HepG2 (cell line): ENCODE data around the gene ALDOA. TPM values are rescaled to one million over a fixed set of nuclear protein-coding genes. Genes with fewer than 3 reads are reported as not detected.

Source experiments
- ATAC-seq: fragments of 200-7000 bp; cut with Tn5 transposase; 3 replicates; pipeline ENCODE4 v1.9.1; 2020; ENCODE audit warnings: mild to moderate bottlenecking, moderate library complexity
- BruUV-seq: library from RNA; stranded (reverse); fragments of 400-500 nt; replicated peaks from 2 replicates; lab custom pipeline; 2021; lab: Mats Ljungman, UMichigan
- CTCF ChIA-PET: fragments of 300-600 bp; formaldehyde crosslinking; extraction: SDS; loops from one replicate; lab custom pipeline; 2021; ENCODE audit warnings: low total read pairs, inconsistent platforms, low intra/inter-chr PET ratio; lab: Yijun Ruan, JAX
- POLR2A ChIA-PET: fragments of 350-600 bp; sonication (Branson Sonifier 250); formaldehyde crosslinking; loops from one replicate; lab custom pipeline; 2020; ENCODE audit warnings: antibody characterized with exemption, inconsistent platforms; lab: Yijun Ruan, JAX
- DNase-seq: peaks from one replicate; pipeline ENCODE4 v3.0.0-alpha.2; 2015; ENCODE audit warnings: low spot score
- FAIRE-seq: peaks from 3 replicates; lab custom pipeline; 2011; peaks lifted over from hg19 to GRCh38; lab: Jason Lieb, UNC
- H2AFZ ChIP-seq: one replicate; pipeline ENCODE4 v1.6.1; 2011; ENCODE audit warnings: low read length, inconsistent platforms
- H3K27ac ChIP-seq: fragments of 300-600 bp; 3 replicates; pipeline ENCODE4 v1.8.0; 2011; ENCODE audit warnings: mixed run types, mild to moderate bottlenecking, mixed read lengths, low read length, inconsistent platforms; ENCODE audit not compliant: insufficient read depth; ENCODE audit errors: extremely low read length
- H3K27me3 ChIP-seq, 2 experiments: fragments of 200-600 bp in 1 of 2; 2 replicates in 1 of 2; 3 replicates in 1 of 2; pipeline versions ENCODE4 v1.6.0 to v1.8.0; 2011; ENCODE audit warnings: low read length in 2 of 2, mild to moderate bottlenecking in 2 of 2, moderate library complexity in 2 of 2, inconsistent platforms in 1 of 2; ENCODE audit not compliant: insufficient read depth in 2 of 2, control insufficient read depth in 1 of 2
- H3K36me3 ChIP-seq, 2 experiments: fragments of 200-600 bp in 1 of 2; replicated peaks in 1 of 2; 2 replicates in 1 of 2; 3 replicates in 1 of 2; pipeline versions ENCODE4 v1.5.1 to v1.8.0; 2011; ENCODE audit warnings: low read length in 2 of 2, inconsistent platforms in 1 of 2; ENCODE audit not compliant: insufficient read depth in 2 of 2, control insufficient read depth in 1 of 2
- H3K4me1 ChIP-seq: 2 replicates; pipeline ENCODE4 v1.5.1; 2012; ENCODE audit warnings: low read length, inconsistent platforms; ENCODE audit not compliant: insufficient read depth
- H3K4me2 ChIP-seq: 2 replicates; pipeline ENCODE4 v1.6.0; 2011; ENCODE audit warnings: low read depth, low read length, inconsistent platforms
- H3K4me3 ChIP-seq, 3 experiments: fragments of 200-600 bp in 1 of 3; sonication (generic), shearing (Covaris generic) in 1 of 3; replicated peaks in 1 of 3; 2 replicates each; pipeline ENCODE4 v1.5.1; 2011 to 2016; ENCODE audit warnings: low read length in 3 of 3, inconsistent platforms in 2 of 3, low read depth in 2 of 3, mild to moderate bottlenecking in 2 of 3, control low read depth in 1 of 3, mixed read lengths in 1 of 3; ENCODE audit not compliant: insufficient read depth in 1 of 3
- H3K79me2 ChIP-seq: one replicate; pipeline ENCODE4 v1.6.1; 2011; ENCODE audit warnings: low read length, inconsistent platforms; ENCODE audit not compliant: insufficient read depth
- H3K9ac ChIP-seq: 2 replicates; pipeline ENCODE4 v1.6.0; 2011; ENCODE audit warnings: mild to moderate bottlenecking, low read depth, low read length, inconsistent platforms; ENCODE audit not compliant: insufficient read depth
- H3K9me3 ChIP-seq: 2 replicates; pipeline ENCODE4 v1.5.1; 2012; ENCODE audit warnings: mild to moderate bottlenecking, low read length
- H4K20me1 ChIP-seq: 2 replicates; pipeline ENCODE4 v1.6.0; 2011; ENCODE audit warnings: inconsistent platforms, mild to moderate bottlenecking, low read length, moderate library complexity; ENCODE audit not compliant: insufficient read depth
- HDAC6 ChIP-seq: fragments of 200-600 bp; sonication (generic); IDR thresholded peaks from 2 replicates; pipeline ENCODE4 v1.7.0; 2017; ENCODE audit warnings: mild to moderate bottlenecking, antibody characterized with exemption, low read length, low read depth
- MEF2D ChIP-seq: sonication (generic); formaldehyde crosslinking; IDR thresholded peaks from 2 replicates; pipeline ENCODE4 v1.5.1; 2020; ENCODE audit warnings: mild to moderate bottlenecking, missing genetic modification reagents
- NFE2L1 ChIP-seq: sonication (generic); formaldehyde crosslinking; IDR thresholded peaks from 2 replicates; pipeline ENCODE4 v1.4.0; 2020; ENCODE audit warnings: missing genetic modification reagents, mild to moderate bottlenecking, borderline replicate concordance
- SIN3A ChIP-seq: IDR thresholded peaks from 2 replicates; pipeline ENCODE4 v1.6.1; 2011; ENCODE audit warnings: low read depth, mild to moderate bottlenecking, control low read depth, low read length, borderline replicate concordance
- SIX1 ChIP-seq: sonication (generic); formaldehyde crosslinking; IDR thresholded peaks from 2 replicates; pipeline ENCODE4 v1.4.0; 2020; ENCODE audit warnings: missing genetic modification reagents, borderline replicate concordance
- SMC3 ChIP-seq: IDR thresholded peaks from 2 replicates; pipeline ENCODE4 v1.6.1; 2011; ENCODE audit warnings: low read length, improper control_type of control experiment
- SNRNP70 ChIP-seq: fragments of 200-400 bp; formaldehyde crosslinking; IDR thresholded peaks from 2 replicates; pipeline ENCODE4 v1.6.1; 2017; ENCODE audit warnings: mild to moderate bottlenecking, low read depth, low read length, moderate library complexity
- TP53 ChIP-seq: sonication (generic); formaldehyde crosslinking; conservative IDR thresholded peaks from 2 replicates; pipeline ENCODE4 v1.4.0; 2020; ENCODE audit warnings: missing genetic modification reagents
- ZBED4 ChIP-seq: sonication (generic); formaldehyde crosslinking; IDR thresholded peaks from 2 replicates; pipeline ENCODE4 v1.4.0; 2020; ENCODE audit warnings: missing genetic modification reagents, borderline replicate concordance
- ZFP82 ChIP-seq: sonication (generic); formaldehyde crosslinking; IDR thresholded peaks from 2 replicates; pipeline ENCODE4 v1.5.1; 2020; ENCODE audit warnings: mild to moderate bottlenecking, missing genetic modification reagents, borderline replicate concordance
- ZNF597 ChIP-seq: sonication (generic); formaldehyde crosslinking; IDR thresholded peaks from 2 replicates; pipeline ENCODE4 v1.5.0; 2020; ENCODE audit warnings: missing genetic modification reagents
- ZNF7 ChIP-seq: IDR thresholded peaks from 2 replicates; pipeline ENCODE4 v1.6.1; 2016; ENCODE audit warnings: missing biosample characterization, missing genetic modification reagents
- ZNF776 ChIP-seq: sonication (generic); formaldehyde crosslinking; IDR thresholded peaks from 2 replicates; pipeline ENCODE4 v1.4.0; 2020; ENCODE audit warnings: mild to moderate bottlenecking, missing genetic modification reagents
- WGBS: methylation state at CpG from one replicate; pipeline ENCODE4 v1.1.6; 2017; ENCODE audit warnings: low lambda C conversion rate; 5-methylcytosine and 5-hydroxymethylcytosine counted together
- in situ Hi-C: cut with HindIII; loops from 2 replicates; pipeline ENCODE4 v1.10.0; 2017; ENCODE audit warnings: low pct_unique_long_range_greater_than_20kb; ENCODE audit not compliant: extremely low pct_ligation_motif_present
- intact Hi-C: fragments of 100-400 bp; cut with micrococcal nuclease; formaldehyde crosslinking; loops from one replicate; pipeline ENCODE4 v1.10.0; 2022; ENCODE audit not compliant: unreplicated experiment
- polyA plus RNA-seq, 8 experiments: library from polyadenylated mRNA; depleted of rRNA in 3 of 8; stranded (reverse) in 7 of 8; unstranded in 1 of 8; fragments of >200 nt; fragmentation: Illumina TruSeq in 4 of 8; extraction: Trizol in 4 of 8; gene quantifications; 2 replicates each; pipeline versions ENCODE4 v1.2.1 to v1.2.3, GENCODE V29; 2011 to 2016; ENCODE audit warnings: low read depth in 4 of 8, missing spikeins in 1 of 8, mixed read lengths in 1 of 8; ENCODE audit not compliant: insufficient read depth in 1 of 8
- total RNA-seq, 5 experiments: library from RNA; depleted of rRNA; stranded (reverse); fragments of >200 nt; fragmentation: Illumina TruSeq; extraction: Trizol; gene quantifications; 2 replicates each; pipeline ENCODE4 v1.2.3, GENCODE V29; 2016; ENCODE audit warnings: low read depth in 1 of 5
- TF ChIP-seq, protein P1 (sequence below): sonication (generic); formaldehyde crosslinking; IDR thresholded peaks from 2 replicates; pipeline ENCODE4 v1.5.0; 2020; ENCODE audit warnings: mild to moderate bottlenecking, low read depth, missing genetic modification reagents, borderline replicate concordance

The ALDOA gene
- total and polyA plus RNA-seq, 2 of the 13 experiments (the other 11 are each of a cell fraction or from before 2014, with no cell fraction given): 925 to 1,884 TPM

DNA sequence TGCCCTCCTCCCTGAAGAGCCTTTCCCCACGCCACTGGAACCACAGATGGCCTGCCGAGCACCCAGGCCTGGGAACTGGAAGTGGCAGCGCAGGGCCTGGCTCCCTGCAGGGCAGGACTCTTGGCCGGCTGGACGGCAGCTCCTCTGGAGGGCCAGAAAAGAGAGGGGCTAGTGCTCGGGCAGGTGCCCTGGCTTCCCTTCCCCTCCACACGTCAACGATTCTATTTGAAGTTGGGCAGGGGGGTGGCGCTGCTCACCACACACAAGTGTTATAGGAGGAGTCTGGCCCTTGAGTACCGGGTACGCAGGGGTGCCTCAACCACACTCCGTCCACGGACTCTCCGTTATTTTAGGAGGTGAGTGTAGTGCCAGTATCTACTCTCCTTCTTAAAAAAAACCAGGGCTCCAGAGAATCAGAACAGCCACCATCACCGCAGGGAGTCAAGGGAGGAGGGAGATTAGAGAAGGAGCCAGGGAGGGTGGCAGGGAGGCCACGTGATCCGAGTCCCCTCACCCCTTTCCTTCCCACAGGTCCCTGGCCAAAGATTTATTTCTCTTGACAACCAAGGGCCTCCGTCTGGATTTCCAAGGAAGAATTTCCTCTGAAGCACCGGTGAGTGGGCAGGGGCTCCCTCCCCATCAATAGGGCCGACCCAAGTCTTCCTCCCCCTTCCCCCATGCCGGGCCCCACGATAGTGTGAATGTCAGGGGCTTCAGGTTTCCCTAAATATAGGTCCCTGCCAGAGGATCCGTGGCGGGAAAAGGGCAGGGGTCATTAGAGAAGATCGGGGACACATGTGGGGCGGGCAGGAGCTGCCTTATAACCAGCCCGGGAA lies 1.4 kb upstream of the ALDOA start:
- H3K36me3 ChIP-seq: peaks cover 19 to 28% of the 10 kb centered on the region in 2 experiments
- no TSS peak for BruUV-seq
- H3K9me3 ChIP-seq: no peaks in the 10 kb centered on the region
- peak; percentile 84 for DNase-seq
- H3K79me2 ChIP-seq: peaks cover 53% of the 10 kb centered on the region
- intact Hi-C loops: no loop called here
- WGBS: 0% methylated on average over 22 of the region's 27 CpGs
- H3K4me1 ChIP-seq: peaks cover 35% of the 10 kb centered on the region
- in situ Hi-C loops: no loop called here
- H2AFZ ChIP-seq: no peak overlapping the region
- H3K27ac ChIP-seq: peak overlapping the region; percentile 95
- H3K27me3 ChIP-seq: peaks cover 0 to 2% of the 10 kb centered on the region in 2 experiments; a peak in 1 of 5 replicates
- peak overlapping the region; percentile 95 for H3K4me2 ChIP-seq
- peak; percentile 49 for ATAC-seq
- peak overlapping the region; percentile 87 for H3K9ac ChIP-seq
- H3K4me3 ChIP-seq: peak overlapping the region; percentile 68 to 100 (median 76)
- CTCF ChIA-PET: interaction anchor here (0.9 to 1.2 kb wide), 2 partner anchors 28 to 29 kb away, joined by 3 read pairs; no protein-coding TSS in a partner anchor
- FAIRE-seq: no peak
- POLR2A ChIA-PET: interaction anchor here (0.6 to 9.1 kb wide), 12 partner anchors 9 to 568 kb away, joined by 3 to 120 read pairs (median 10); partner anchors contain the start of genes ASPHD1, SEZ6L2, TAOK2 and TBX6
- H4K20me1 ChIP-seq: peaks cover 35% of the 10 kb centered on the region
- TF ChIP-seq HDAC6 (no peak), ZNF597 (CRISPR knock-in tag) (no peak), TP53 (CRISPR knock-in tag) (no peak), MEF2D (CRISPR knock-in tag) (no peak), SNRNP70 (no peak), ZBED4 (CRISPR knock-in tag) (no peak; the same call in 1 of the 2 replicates), SIX1 (CRISPR knock-in tag) (0 out of 2 replicates have a peak, but pooled peaks have one; percentile 10), ZNF776 (CRISPR knock-in tag) (peak; percentile 81), NFE2L1 (CRISPR knock-in tag) (no peak), SMC3 (no peak), ZNF7 (CRISPR knock-in tag) (no peak), ZFP82 (CRISPR knock-in tag) (peak; percentile 89; the same call in 1 of the 2 replicates), SIN3A (peak; percentile 76)
- TF ChIP-seq, protein P1, sequence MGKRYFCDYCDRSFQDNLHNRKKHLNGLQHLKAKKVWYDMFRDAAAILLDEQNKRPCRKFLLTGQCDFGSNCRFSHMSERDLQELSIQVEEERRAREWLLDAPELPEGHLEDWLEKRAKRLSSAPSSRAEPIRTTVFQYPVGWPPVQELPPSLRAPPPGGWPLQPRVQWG (CRISPR knock-in tag): no peak
